ENCODE results near the gene TMPRSS2.
"Not testable (repeated sequence)": the region's sequence is repeated elsewhere in the genome, so short reads cannot be mapped to it uniquely, and the experiment has no call there.

GRCh38 chr21:41420998-41421397 lies 87.0 kb downstream of the TMPRSS2 start:
- TF ChIP-seq CTCF (IDR thresholded peaks at IDR 0.05 in 2 of 3, conservative IDR thresholded peaks at IDR 0.05 in 1 of 3; ENCODE audit: borderline replicate concordance in 1 of 3, insufficient read depth in 1 of 3, low read depth in 2 of 3, low read length in 2 of 3); TCF7L2 (IDR thresholded peaks at IDR 0.05; ENCODE audit: borderline replicate concordance, extremely low read depth, insufficient read depth, insufficient read length); REST (IDR thresholded peaks at IDR 0.05; ENCODE audit: low read depth); POLR2AphosphoS5 (IDR thresholded peaks at IDR 0.05; ENCODE audit: low read depth, low read length); SIN3A (IDR thresholded peaks at IDR 0.05; ENCODE audit: low read depth); RAD21 (IDR thresholded peaks at IDR 0.05; ENCODE audit: low read depth); EZH2 (IDR thresholded peaks at IDR 0.05); POLR2A (IDR thresholded peaks at IDR 0.05; ENCODE audit: borderline replicate concordance, extremely low read depth, insufficient read depth, insufficient read length): not testable (repeated sequence)

All from HCT116 (cell line).